NCI-H128 (cell line): ENCODE measurements around the gene SNTB2.

ENCODE experiments used
- DNase-seq: peaks from one replicate; lab custom pipeline; 2025; ENCODE audit not compliant: unreplicated experiment; lab: John Stamatoyannopoulos, UW

Gene SNTB2

GRCh38 chr16:69179328-69180010 lies 7.5 kb upstream of the SNTB2 start:
- DNase-seq: no peak

GRCh38 chr16:69180011-69180338 lies 7.0 kb upstream of the SNTB2 start:
- no peak for DNase-seq

DNA sequence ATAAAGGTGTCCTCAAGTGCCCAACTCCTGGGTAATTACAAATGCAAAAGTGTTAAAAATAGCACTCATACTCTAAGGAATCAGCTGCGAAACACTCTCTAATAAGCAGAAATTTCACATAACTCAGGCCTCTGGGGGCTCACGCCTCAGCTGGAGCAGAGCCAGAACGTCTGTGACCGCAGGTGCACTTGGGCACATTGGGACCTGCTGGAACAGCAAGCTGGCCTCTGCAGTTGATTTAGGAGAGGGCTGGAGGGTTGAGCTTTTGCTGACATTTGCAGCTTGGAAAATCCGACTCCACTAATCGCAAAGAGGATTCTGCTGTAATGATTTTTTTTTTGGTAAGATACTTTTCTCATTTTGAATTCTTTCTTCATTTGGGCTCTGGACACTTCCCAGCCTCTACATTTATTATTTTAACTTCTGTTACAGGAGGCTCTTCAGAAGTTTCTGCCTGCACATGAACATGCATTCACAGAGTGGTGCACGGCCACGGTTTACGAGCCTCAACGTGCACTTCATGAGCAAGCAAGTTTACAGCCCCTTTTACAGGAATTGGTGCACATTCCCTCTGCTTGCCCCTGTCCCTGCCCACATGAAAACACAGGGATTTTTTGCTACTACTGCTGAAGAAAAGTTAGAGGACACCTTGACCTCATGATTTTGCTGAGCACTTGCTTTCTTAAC lies 4.1 kb upstream of the SNTB2 start:
- DNase-seq: no peak

GRCh38 chr16:69187446-69188235 lies 677 bp downstream of the SNTB2 start:
- no peak for DNase-seq

- no peak for DNase-seq
Observed at GRCh38 chr16:69188236-69188549, 1.2 kb downstream of the SNTB2 start.

GRCh38 chr16:69188716-69189115 lies 1.8 kb downstream of the SNTB2 start:
- no peak for DNase-seq

GRCh38 chr16:69190046-69190588 lies 3.2 kb downstream of the SNTB2 start:
- no peak for DNase-seq

- no peak for DNase-seq
Observed at GRCh38 chr16:69190598-69190997, 3.6 kb downstream of the SNTB2 start.

GRCh38 chr16:69191136-69191535 lies 4.2 kb downstream of the SNTB2 start:
- DNase-seq: no peak

- no peak for DNase-seq
Observed at GRCh38 chr16:69193855-69194254, 6.9 kb downstream of the SNTB2 start.

DNA sequence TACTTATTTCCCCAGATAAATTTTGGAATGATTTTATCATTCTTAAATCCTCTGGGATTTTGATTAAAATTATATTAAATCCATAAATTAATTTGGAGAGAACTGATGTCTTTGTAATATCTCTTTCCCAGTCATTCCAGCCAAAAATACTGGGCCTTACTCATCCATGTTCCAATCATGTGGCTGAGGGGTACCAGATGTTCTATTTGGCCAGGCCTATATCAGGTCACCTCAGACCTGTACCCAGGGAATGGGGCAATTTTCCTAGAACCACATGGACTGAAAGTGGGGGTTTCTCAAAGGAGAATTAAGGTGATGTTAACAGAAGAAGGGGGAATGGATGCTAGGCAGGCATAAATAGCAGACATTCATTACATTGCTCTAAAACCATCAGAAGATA lies 7.5 kb downstream of the SNTB2 start:
- DNase-seq: no peak

DNA sequence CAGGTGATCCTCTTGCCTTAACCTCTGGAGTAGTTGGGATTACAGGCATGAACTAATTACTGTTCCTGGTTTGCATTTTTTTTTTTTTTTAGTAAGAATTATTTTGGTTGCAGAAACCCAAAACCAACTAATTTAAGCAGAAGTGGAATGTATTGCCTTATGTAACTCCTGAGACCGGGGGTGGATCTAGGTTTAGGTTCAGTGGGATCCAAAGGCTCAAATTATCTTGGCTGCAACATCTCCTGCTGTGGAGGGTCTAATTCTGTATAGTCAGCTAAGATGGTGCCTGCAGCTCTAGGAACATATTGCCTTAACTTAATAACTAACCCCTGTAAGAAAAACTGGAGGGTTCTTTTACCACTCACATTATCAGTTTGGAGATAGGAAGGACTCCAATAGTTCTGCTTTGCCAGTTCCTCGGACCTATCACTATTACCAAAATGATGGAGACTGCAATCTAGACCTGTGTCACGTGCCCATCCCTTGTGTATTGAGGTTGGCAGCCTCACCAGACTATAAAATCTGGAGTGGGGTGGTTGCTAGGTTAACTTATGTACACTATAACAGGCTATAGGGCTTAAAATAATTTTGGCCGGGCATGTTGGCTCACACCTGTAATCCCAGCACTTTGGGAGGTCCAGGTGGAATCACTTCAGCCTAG lies 8.5 kb downstream of the SNTB2 start:
- DNase-seq: no peak

- no peak for DNase-seq
Observed at GRCh38 chr16:69197573-69197972, 10.6 kb downstream of the SNTB2 start.

DNA sequence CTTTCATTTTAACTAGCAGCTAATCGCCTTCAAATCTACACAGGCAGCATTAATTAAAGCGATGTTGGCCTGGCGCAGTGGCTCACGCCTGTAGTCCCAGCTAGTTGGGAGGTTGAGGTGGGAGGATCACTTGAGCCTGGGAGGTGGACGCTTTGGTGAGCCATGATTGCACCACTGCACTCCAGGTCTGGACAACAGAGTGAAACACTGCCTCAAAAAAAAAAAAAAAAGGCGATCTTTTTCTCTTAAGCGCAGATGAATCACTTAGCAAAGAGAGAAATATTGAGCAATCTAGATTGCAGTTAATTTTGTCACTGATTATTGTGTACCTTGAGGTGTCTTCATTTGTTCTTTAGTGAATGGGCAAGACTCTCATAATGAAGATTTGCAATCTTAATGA lies 12.4 kb downstream of the SNTB2 start:
- no peak for DNase-seq

- DNase-seq: no peak
Observed at GRCh38 chr16:69201291-69201690, 14.3 kb downstream of the SNTB2 start.

DNA sequence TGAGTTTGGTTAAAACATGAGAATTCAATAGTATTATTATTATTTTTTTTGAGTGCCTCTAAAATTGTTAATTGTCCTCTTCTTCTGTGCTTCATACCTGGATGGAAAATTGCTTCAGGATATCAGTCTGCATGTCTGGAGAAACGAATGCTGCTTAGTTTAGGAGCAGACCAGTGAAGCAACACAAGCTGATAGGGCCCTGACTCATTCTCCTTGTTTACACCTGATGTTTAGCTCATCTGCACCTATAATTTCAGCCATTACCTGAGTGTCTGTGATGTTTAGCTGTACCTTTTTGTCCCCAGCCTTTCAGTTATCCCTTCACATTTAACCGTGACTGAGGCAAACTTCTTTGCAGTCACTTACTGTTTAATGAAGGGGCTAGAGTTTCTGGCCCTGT lies 14.8 kb downstream of the SNTB2 start:
- DNase-seq: no peak

DNA sequence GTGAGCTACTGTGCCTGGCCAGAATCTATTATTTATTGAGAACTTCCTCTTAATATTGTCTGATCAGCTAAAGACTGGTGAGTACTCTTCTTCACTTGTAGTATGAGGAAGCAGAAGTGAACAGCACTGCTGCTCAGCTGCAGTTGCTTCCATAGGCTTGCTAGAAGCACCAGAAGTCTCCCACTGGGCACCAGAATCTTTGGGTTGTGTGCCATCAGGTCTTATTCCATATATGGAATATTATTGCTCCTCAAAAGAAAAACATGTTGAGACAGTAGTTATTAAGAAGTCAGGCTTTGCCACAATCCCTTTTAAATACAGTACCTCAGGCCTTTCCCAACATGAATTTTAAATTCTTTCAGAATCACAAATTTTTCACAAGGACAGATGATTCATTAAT lies 17.2 kb downstream of the SNTB2 start:
- no peak for DNase-seq

DNA sequence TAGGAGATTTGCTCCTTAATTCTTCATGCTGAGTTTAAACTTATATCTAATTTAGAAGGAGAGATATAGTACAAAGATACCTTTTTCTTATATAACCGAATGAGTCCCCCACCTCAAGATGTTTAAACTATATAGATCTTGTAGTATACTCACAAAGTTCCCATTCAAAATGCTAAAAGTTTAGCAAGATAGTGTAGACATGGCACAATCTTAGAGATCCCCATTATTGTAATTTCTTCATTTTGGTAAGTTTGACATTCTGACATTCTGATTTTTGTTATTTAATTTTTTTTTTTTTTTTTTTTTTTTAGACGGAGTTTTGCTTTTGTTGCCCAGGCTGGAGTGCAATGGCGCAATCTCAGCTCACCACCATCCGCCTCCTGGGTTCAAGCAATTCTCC lies 22.8 kb downstream of the SNTB2 start:
- no peak for DNase-seq

DNA sequence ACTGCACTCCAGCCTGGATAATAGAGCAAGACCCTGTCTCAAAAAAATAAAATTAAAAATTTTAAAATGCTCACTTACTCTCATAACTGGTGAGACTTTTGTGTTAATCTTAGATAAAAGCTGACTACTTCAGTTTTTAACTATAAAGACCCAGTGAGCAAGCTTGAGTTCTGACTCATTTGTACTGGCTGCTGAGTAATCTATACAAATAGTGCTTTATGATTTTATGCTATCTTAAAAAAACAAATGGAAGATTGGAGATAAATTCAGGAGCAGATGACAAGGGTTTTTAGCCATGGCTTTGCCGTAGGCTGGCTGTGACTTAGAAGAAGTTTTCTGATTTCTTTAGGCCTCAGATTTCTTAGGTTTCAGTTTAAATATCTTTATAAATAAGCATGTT lies 30.5 kb downstream of the SNTB2 start:
- DNase-seq: no peak

DNA sequence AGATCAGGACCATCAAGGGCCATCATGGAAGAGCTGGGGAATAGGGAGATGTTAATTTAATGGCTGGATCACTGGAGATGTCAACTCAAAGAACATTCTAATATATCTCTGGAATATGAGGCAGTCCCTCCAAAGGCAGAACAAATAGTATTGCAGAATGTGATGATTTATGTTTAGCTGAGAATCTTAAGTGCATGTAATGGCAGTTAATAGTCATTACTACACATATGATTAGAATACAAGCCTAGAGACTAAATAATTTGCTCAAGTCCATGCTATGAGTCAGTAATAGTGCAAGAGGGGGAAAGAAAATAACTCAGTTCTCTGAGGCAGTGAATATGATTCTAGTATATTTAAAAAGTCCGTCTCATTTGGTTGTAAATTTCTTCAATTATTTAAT lies 32.3 kb downstream of the SNTB2 start:
- no peak for DNase-seq

GRCh38 chr16:69223882-69224281 lies 36.9 kb downstream of the SNTB2 start:
- DNase-seq: no peak

GRCh38 chr16:69225121-69225520 lies 38.2 kb downstream of the SNTB2 start:
- no peak for DNase-seq
